ENCODE data around the gene AREL1. TPM values are rescaled to one million over a fixed set of nuclear protein-coding genes. Genes with fewer than 3 reads are reported as not detected.

Gene AREL1
- total and polyA plus RNA-seq, 10 donors, result 5.9 to 54.7 (median 39.8) TPM

DNA sequence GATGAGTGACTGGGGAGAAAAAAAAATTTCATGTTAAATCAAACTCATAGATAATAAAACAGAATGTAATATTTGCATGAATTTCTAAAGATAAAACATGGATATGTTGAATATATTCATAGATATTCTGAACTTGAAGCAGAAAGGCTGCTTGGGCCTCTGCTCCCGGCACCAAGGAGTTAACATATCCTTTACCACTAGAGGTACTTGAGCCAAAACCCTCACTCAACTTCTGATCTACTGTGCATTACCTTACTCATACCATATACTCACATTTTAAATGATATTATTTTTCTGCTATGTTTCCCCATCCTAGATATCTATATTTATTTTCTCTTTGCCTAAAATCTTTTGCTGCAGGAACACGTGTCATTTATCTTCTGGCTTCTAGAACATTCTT is 14.9 kb downstream of the AREL1 start:
- 89 to 98% (median 94%) methylated on average over 2 of the region's 2 CpGs for WGBS, 5 donors
- TF ChIP-seq POLR2AphosphoS5 (IDR thresholded peaks at IDR 0.05) (no peak), POLR2A (IDR thresholded peaks at IDR 0.05) (no peak), CTCF (IDR thresholded peaks at IDR 0.05 in 8 of 11, conservative IDR thresholded peaks at IDR 0.05 in 3 of 11) (no peak)
- Histone ChIP-seq H3K4me3 (peak overlapping the region in 1 of 8 donors; percentile 22), H3K27ac (peak overlapping the region in 6 of 8 donors; percentile 2 to 85 (median 58)), H3K36me3 (peaks cover 0 to 48% (median 10%) of the 10 kb centered on the region in 6 donors), H3K9me3 (peaks cover 0 to 14% (median 12%) of the 10 kb centered on the region in 8 donors), H3K27me3 (replicated peaks in 1 of 7) (no peaks in the 10 kb centered on the region), H3K4me1 (peaks cover 0 to 53% (median 2%) of the 10 kb centered on the region in 6 donors)
- DNase-seq, result no peak
- intact Hi-C loops (cut with DNase I; ENCODE audit: low total_unique reads), result no loop called here

- no peak for DNase-seq
- Histone ChIP-seq H3K36me3 (peaks cover 0 to 47% (median 10%) of the 10 kb centered on the region in 6 donors), H3K4me1 (peaks cover 0 to 57% (median 2%) of the 10 kb centered on the region in 6 donors), H3K27me3 (replicated peaks in 1 of 7) (no peaks in the 10 kb centered on the region), H3K27ac (peak overlapping the region in 3 of 8 donors; percentile 70 to 85 (median 76)), H3K9me3 (peaks cover 0 to 10% (median 8%) of the 10 kb centered on the region in 8 donors), H3K4me3 (no peak overlapping the region)
- WGBS, 5 donors, result 84 to 92% (median 89%) methylated on average over 2 of the region's 2 CpGs
- intact Hi-C loops (cut with DNase I; ENCODE audit: low total_unique reads), result no loop called here
- TF ChIP-seq POLR2AphosphoS5 (IDR thresholded peaks at IDR 0.05), result no peak
- no peak for TF ChIP-seq CTCF (IDR thresholded peaks at IDR 0.05 in 8 of 11, conservative IDR thresholded peaks at IDR 0.05 in 3 of 11)
- no peak for TF ChIP-seq POLR2A (IDR thresholded peaks at IDR 0.05)
These were observed 15.3 kb downstream of the AREL1 start for GRCh38 chr14:74697543-74697942.

- Histone ChIP-seq H3K27me3 (replicated peaks in 1 of 7) (no peaks in the 10 kb centered on the region), H3K27ac (peak overlapping the region in 2 of 8 donors; percentile 76 to 85), H3K4me3 (no peak overlapping the region), H3K9me3 (peaks cover 0 to 4% (median 3%) of the 10 kb centered on the region in 8 donors), H3K36me3 (peaks cover 0 to 47% (median 8%) of the 10 kb centered on the region in 6 donors), H3K4me1 (peaks cover 0 to 63% (median 5%) of the 10 kb centered on the region in 6 donors)
- TF ChIP-seq POLR2A (IDR thresholded peaks at IDR 0.05) (no peak), CTCF (IDR thresholded peaks at IDR 0.05 in 8 of 11, conservative IDR thresholded peaks at IDR 0.05 in 3 of 11) (no peak), POLR2AphosphoS5 (IDR thresholded peaks at IDR 0.05) (no peak)
- no peak for DNase-seq
- 68 to 93% (median 76%) methylated on average over 1 of the region's 1 CpG for WGBS, 5 donors
- intact Hi-C loops (cut with DNase I; ENCODE audit: low total_unique reads), result no loop called here
These were observed 15.9 kb downstream of the AREL1 start for GRCh38 chr14:74697011-74697410.

DNA sequence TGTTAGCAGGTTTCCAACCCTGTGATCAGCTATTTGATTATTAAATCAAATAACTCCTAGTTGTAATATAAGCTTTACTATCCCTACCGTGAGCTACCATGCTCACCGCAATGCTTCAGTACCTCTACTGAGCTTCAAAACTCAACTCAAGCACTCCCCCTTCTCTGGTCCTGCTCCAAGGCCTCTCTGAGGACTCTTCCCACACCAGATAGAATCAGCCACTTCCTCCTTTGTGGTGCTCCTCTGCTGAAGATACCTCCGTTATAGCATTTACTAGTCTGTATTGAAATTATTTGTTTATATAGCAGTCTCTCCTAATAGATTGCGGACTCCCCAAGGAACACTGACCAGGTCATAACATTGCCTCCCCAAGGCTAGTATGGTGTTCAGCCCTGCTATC is 17.5 kb downstream of the AREL1 start:
- H3K4me3 ChIP-seq, result no peak overlapping the region
- 72 to 85% (median 82%) methylated on average over 4 of the region's 4 CpGs for WGBS, 5 donors
- no peak for DNase-seq
- H3K27me3 ChIP-seq (replicated peaks in 1 of 7), result no peaks in the 10 kb centered on the region
- TF ChIP-seq POLR2A (IDR thresholded peaks at IDR 0.05) (no peak), POLR2AphosphoS5 (IDR thresholded peaks at IDR 0.05) (no peak), CTCF (IDR thresholded peaks at IDR 0.05 in 8 of 11, conservative IDR thresholded peaks at IDR 0.05 in 3 of 11) (no peak)
- peak overlapping the region in 1 of 8 donors; percentile 41 for H3K27ac ChIP-seq
- no peaks in the 10 kb centered on the region for H3K9me3 ChIP-seq
- H3K36me3 ChIP-seq, result peaks cover 3 to 53% (median 22%) of the 10 kb centered on the region in 6 donors
- H3K4me1 ChIP-seq, result peaks cover 0 to 71% (median 6%) of the 10 kb centered on the region in 6 donors
- intact Hi-C loops (cut with DNase I; ENCODE audit: low total_unique reads), result no loop called here
